Right cardiac atrium (tissue), 5 donors: Measurements from ENCODE around the gene AUP1. TPM values are rescaled to one million over a fixed set of nuclear protein-coding genes. Genes with fewer than 3 reads are reported as not detected.

Experiments used
- ATAC-seq, 2 donors: fragments of 200-7000 bp; cut with Tn5 transposase; one replicate each; pipeline versions ENCODE4 v1.8.0 to v1.9.1; 2020; ENCODE audit warnings: moderate library complexity in 2 of 2, mild to moderate bottlenecking in 1 of 2
- DNase-seq, 3 donors: peaks; one replicate each; pipeline ENCODE4 v3.0.0-alpha.2; 2020
- H3K27ac ChIP-seq: one replicate; pipeline ENCODE4 v1.5.1; 2013; ENCODE audit warnings: mild to moderate bottlenecking, low read length, control low read depth, moderate library complexity
- H3K27me3 ChIP-seq: one replicate; pipeline ENCODE4 v1.6.1; 2013; ENCODE audit not compliant: control insufficient read depth, insufficient read depth
- H3K4me1 ChIP-seq: one replicate; pipeline ENCODE4 v1.6.1; 2013; ENCODE audit warnings: low read length; ENCODE audit not compliant: control insufficient read depth, insufficient read depth
- H3K4me3 ChIP-seq: one replicate; pipeline ENCODE4 v1.5.1; 2013; ENCODE audit warnings: low read length, control low read depth
- H3K9me3 ChIP-seq: one replicate; pipeline ENCODE4 v1.6.1; 2013; ENCODE audit warnings: low read length; ENCODE audit not compliant: control insufficient read depth
- WGBS: extraction: QIAGEN DNeasy Blood & Tissue Kit; methylation state at CpG from one replicate; pipeline ENCODE4 v1.1.7; 2013; 5-methylcytosine and 5-hydroxymethylcytosine counted together
- intact Hi-C, 4 donors: fragments of 100-400 bp; cut with DNase I; formaldehyde crosslinking; loops; one replicate each; pipeline versions ENCODE4 v1.11.0 to v1.14.0; 2022 to 2023
- long read RNA-seq, 4 donors: library from polyadenylated mRNA; unstranded; transcript quantifications; one replicate each; pipeline ENCODE4 v2.0.0, GENCODE V29; 2020 to 2021
- polyA plus RNA-seq: library from polyadenylated mRNA; stranded (reverse); fragments of 200-250 nt; gene quantifications from one replicate; pipeline ENCODE4 v1.2.3, GENCODE V29; 2013
- total RNA-seq, 4 donors: library from RNA; stranded (reverse); fragmentation: NEBNext Ultra II Directional; extraction: Animal tissue kit (Norgen Biotek cat#: 25700); gene quantifications; one replicate each; pipeline ENCODE4 v1.2.1, GENCODE V29; 2021
- donor health status: healthy with polysubstance abuse.
- donor health status: DM: no; HTN: yes; CAD: no.
- donor health status: DM: no; HTN: no; CAD: no.
- donor health status: DM: no; HTN: yes; CAD: no; lungs with severe emphysema.
- donor health status: DM: yes; HTN: yes; CAD: no.

The AUP1 gene
- total RNA-seq: 10 to 100 TPM; 52.3 to 69.6 (median 63.3) TPM
- 75.3 TPM for polyA plus RNA-seq
- long read RNA-seq, donor 1, transcript AUP1-204 (11 exons, 1,645 nt): minor isoform, 11 of 205 reads
- long read RNA-seq, donor 1, transcript AUP1-201 (12 exons, 1,695 nt): major isoform, 137 of 205 reads
- long read RNA-seq, donor 1, partial matches to known transcripts: 13 of 205 reads
- long read RNA-seq, donor 1, other reads (novel, unspliced or antisense): 39 of 205 reads
- long read RNA-seq, donor 2, transcript AUP1-201 (12 exons, 1,695 nt): major isoform, 63 of 94 reads
- long read RNA-seq, donor 2, transcript AUP1-204 (11 exons, 1,645 nt): minor isoform, 7 of 94 reads
- long read RNA-seq, donor 2, partial matches to known transcripts: 6 of 94 reads
- long read RNA-seq, donor 2, other reads (novel, unspliced or antisense): 15 of 94 reads
- long read RNA-seq, donor 3, transcript AUP1-201 (12 exons, 1,695 nt): major isoform, 377 of 484 reads
- long read RNA-seq, donor 3, transcript AUP1-202 (12 exons, 1,581 nt): minor isoform, 8 of 484 reads
- long read RNA-seq, donor 3, transcript AUP1-204 (11 exons, 1,645 nt): minor isoform, 15 of 484 reads
- long read RNA-seq, donor 3, partial matches to known transcripts: 16 of 484 reads
- long read RNA-seq, donor 3, other reads (novel, unspliced or antisense): 65 of 484 reads
- long read RNA-seq, donor 4, transcript AUP1-201 (12 exons, 1,695 nt): major isoform, 42 of 69 reads
- long read RNA-seq, donor 4, partial matches to known transcripts: 1 of 69 reads
- long read RNA-seq, donor 4, other reads (novel, unspliced or antisense): 24 of 69 reads

GRCh38 chr2:74529357-74530238 is at the start of gene AUP1, which contains the start of gene HTRA2:
Gene AUP1 (minus strand): TSS chr2:74529706. CDS start chr2:74529629, 77 bp downstream.
Gene HTRA2 (plus strand): TSS chr2:74529933. CDS start chr2:74530007, 74 bp downstream.
- intact Hi-C loops: loop anchor here in 2 of 4 donors (2.0 to 10.0 kb wide), 2 partner anchors 47 to 55 kb away; partner anchors contain the start of genes CCDC142 (in 1 of the 2) and TTC31 (in 1 of the 2)

GRCh38 chr2:74578408-74578807 is 48.9 kb upstream of the AUP1 start:
- WGBS: 82% methylated on average over 3 of the region's 3 CpGs
- no peak overlapping the region for H3K27ac ChIP-seq
- intact Hi-C loops: no loop called here

More at GRCh38 chr2:74529357-74530238, at the start of gene AUP1, which contains the start of gene HTRA2:
- Histone ChIP-seq H3K27ac (peak within 1 kb of the TSS; percentile 85), H3K9me3 (no peaks in the 10 kb centered on the region), H3K4me3 (peak within 1 kb of the TSS; percentile 92), H3K27me3 (no peaks in the 10 kb centered on the region), H3K4me1 (peaks cover 3% of the 10 kb centered on the region)
- DNase-seq: peak; percentile 99
- peak; percentile 97 for ATAC-seq
- WGBS: under 1% methylated on average over 87 of the region's 87 CpGs

GRCh38 chr2:74577448-74577847 is 47.9 kb upstream of the AUP1 start:
- Histone ChIP-seq H3K4me1 (no peaks in the 10 kb centered on the region), H3K4me3 (no peak overlapping the region), H3K27me3 (no peaks in the 10 kb centered on the region), H3K9me3 (no peaks in the 10 kb centered on the region), H3K27ac (no peak overlapping the region)
- DNase-seq (peak in 2 of 3 donors; percentile 34 to 49), ATAC-seq (peak; percentile 80 to 84)
- intact Hi-C loops: no loop called here
- WGBS: 15% methylated on average over 2 of the region's 2 CpGs

More at GRCh38 chr2:74578408-74578807, 48.9 kb upstream of the AUP1 start:
- no peak for ATAC-seq
- no peak for DNase-seq
- Histone ChIP-seq H3K4me1 (no peaks in the 10 kb centered on the region), H3K4me3 (no peak overlapping the region), H3K9me3 (no peaks in the 10 kb centered on the region), H3K27me3 (no peaks in the 10 kb centered on the region)

GRCh38 chr2:74576863-74577229 is 47.3 kb upstream of the AUP1 start:
- Histone ChIP-seq H3K27me3 (no peaks in the 10 kb centered on the region), H3K27ac (no peak overlapping the region), H3K4me3 (no peak overlapping the region), H3K4me1 (no peaks in the 10 kb centered on the region), H3K9me3 (no peaks in the 10 kb centered on the region)
- intact Hi-C loops: no loop called here
- WGBS: 16% methylated on average over 1 of the region's 1 CpG
- ATAC-seq: peak; percentile 79
- no peak for DNase-seq

GRCh38 chr2:74576211-74576862 is 46.8 kb upstream of the AUP1 start:
- H3K4me1 ChIP-seq: no peaks in the 10 kb centered on the region
- H3K4me3 ChIP-seq: no peak overlapping the region
- intact Hi-C loops: no loop called here
- 85% methylated on average over 7 of the region's 7 CpGs for WGBS
- H3K9me3 ChIP-seq: no peaks in the 10 kb centered on the region
- ATAC-seq (no peak), DNase-seq (no peak)
- H3K27me3 ChIP-seq: no peaks in the 10 kb centered on the region
- no peak overlapping the region for H3K27ac ChIP-seq

GRCh38 chr2:74575320-74575719 is 45.8 kb upstream of the AUP1 start:
- 87% methylated on average over 4 of the region's 4 CpGs for WGBS
- no peak for ATAC-seq
- H3K27ac ChIP-seq: no peak overlapping the region
- DNase-seq: no peak
- no peaks in the 10 kb centered on the region for H3K9me3 ChIP-seq
- H3K27me3 ChIP-seq: no peaks in the 10 kb centered on the region
- H3K4me1 ChIP-seq: no peaks in the 10 kb centered on the region
- intact Hi-C loops: no loop called here
- no peak overlapping the region for H3K4me3 ChIP-seq

GRCh38 chr2:74573747-74574562 is 44.4 kb upstream of the AUP1 start:
- Histone ChIP-seq H3K9me3 (no peaks in the 10 kb centered on the region), H3K27me3 (no peaks in the 10 kb centered on the region), H3K4me1 (no peaks in the 10 kb centered on the region), H3K27ac (no peak overlapping the region), H3K4me3 (no peak overlapping the region)
- DNase-seq: no peak
- intact Hi-C loops: no loop called here
- peak; percentile 46 to 62 for ATAC-seq
- WGBS: 42% methylated on average over 7 of the region's 7 CpGs

GRCh38 chr2:74572178-74572925 is 42.8 kb upstream of the AUP1 start:
- Histone ChIP-seq H3K4me1 (no peaks in the 10 kb centered on the region), H3K4me3 (no peak overlapping the region), H3K27me3 (no peaks in the 10 kb centered on the region), H3K27ac (no peak overlapping the region), H3K9me3 (no peaks in the 10 kb centered on the region)
- ATAC-seq (no peak), DNase-seq (no peak)
- 81% methylated on average over 3 of the region's 3 CpGs for WGBS
- intact Hi-C loops: no loop called here

GRCh38 chr2:74571058-74571457 is 41.6 kb upstream of the AUP1 start:
- intact Hi-C loops: no loop called here
- Histone ChIP-seq H3K27me3 (no peaks in the 10 kb centered on the region), H3K4me3 (no peak overlapping the region), H3K27ac (no peak overlapping the region), H3K9me3 (no peaks in the 10 kb centered on the region), H3K4me1 (peaks cover 2% of the 10 kb centered on the region)
- DNase-seq (no peak), ATAC-seq (no peak)
- WGBS: 83% methylated on average over 1 of the region's 1 CpG
